ENCODE measurements around the gene TUT7. TPM values are rescaled to one million over a fixed set of nuclear protein-coding genes. Genes with fewer than 3 reads are reported as not detected.
"Not testable (repeated sequence)": the region's sequence is repeated elsewhere in the genome, so short reads cannot be mapped to it uniquely, and the experiment has no call there.

Gene TUT7
- total RNA-seq, 3 donors from 2014 or later = 30.7 to 49.1 (median 36.8) TPM

DNA sequence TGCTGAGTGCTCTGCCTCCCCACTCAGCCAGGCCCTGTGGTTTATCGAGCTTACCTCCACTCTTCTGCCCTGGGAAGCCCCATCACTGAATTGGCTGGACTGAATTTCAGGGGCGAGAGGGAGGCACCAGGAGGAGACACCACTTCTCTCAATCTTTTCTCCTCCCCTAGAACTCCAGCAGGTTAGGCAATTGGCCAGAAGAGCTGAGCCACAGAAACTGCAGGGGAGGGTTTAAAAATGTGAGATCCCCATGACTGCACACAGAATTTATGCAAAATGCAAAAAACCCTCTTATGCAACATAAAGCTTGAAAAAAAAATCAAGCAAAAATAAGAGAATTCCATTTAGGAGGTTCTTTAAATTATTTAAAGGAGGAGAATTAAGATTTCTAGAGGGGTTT, 29.9 kb downstream of the TUT7 start:
- TF ChIP-seq, protein P1, sequence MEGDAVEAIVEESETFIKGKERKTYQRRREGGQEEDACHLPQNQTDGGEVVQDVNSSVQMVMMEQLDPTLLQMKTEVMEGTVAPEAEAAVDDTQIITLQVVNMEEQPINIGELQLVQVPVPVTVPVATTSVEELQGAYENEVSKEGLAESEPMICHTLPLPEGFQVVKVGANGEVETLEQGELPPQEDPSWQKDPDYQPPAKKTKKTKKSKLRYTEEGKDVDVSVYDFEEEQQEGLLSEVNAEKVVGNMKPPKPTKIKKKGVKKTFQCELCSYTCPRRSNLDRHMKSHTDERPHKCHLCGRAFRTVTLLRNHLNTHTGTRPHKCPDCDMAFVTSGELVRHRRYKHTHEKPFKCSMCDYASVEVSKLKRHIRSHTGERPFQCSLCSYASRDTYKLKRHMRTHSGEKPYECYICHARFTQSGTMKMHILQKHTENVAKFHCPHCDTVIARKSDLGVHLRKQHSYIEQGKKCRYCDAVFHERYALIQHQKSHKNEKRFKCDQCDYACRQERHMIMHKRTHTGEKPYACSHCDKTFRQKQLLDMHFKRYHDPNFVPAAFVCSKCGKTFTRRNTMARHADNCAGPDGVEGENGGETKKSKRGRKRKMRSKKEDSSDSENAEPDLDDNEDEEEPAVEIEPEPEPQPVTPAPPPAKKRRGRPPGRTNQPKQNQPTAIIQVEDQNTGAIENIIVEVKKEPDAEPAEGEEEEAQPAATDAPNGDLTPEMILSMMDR (IDR thresholded peaks at IDR 0.05) = no peak
- peaks cover 30% of the 10 kb centered on the region for H3K36me3 ChIP-seq (ENCODE audit: low read depth)
- intact Hi-C loops (cut with DNase I, micrococcal nuclease) = no loop called here
- no peak for DNase-seq
- ATAC-seq = no peak
- H3K4me1 ChIP-seq (ENCODE audit: low read depth) = no peaks in the 10 kb centered on the region
- no peaks in the 10 kb centered on the region for H3K9me3 ChIP-seq
- no peak overlapping the region for H3K4me3 ChIP-seq

DNA sequence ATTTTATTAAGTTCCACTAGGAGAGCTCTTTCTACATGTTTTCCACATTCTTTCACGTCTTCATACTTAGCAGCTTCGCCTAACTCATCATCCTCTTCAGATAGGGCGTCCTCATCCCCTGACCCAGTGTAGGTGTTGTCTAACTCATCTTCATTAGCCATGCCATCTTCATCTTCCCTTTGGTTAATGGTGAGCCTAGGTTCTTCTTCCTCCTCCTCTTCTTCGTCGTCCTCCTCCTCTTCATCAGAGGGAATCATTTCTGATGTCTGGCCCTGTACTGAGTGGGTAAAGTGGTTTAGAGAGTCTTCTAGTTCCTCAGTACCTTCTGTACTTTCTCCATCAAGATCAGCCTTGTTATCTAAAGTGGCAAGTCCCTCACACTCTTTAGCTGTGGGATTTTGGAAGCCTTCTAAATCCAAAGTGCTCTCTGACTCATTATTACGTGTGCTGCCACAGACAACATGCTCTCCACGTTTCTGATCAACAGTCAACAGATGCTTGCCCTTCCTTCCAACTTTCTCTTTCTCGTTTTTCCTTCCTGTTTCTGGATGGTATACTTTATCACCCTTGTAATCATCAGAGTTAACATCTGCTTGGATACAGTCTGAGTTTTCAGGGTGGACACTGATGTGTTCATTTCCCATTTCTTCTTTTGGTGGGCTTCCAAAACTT, 31.1 kb downstream of the TUT7 start:
- no peaks in the 10 kb centered on the region for H3K4me1 ChIP-seq (ENCODE audit: low read depth)
- ATAC-seq = no peak
- intact Hi-C loops (cut with DNase I, micrococcal nuclease) = no loop called here
- no peak for DNase-seq
- TF ChIP-seq, protein P1 (IDR thresholded peaks at IDR 0.05) = no peak
- peaks cover 30% of the 10 kb centered on the region for H3K36me3 ChIP-seq (ENCODE audit: low read depth)
- no peaks in the 10 kb centered on the region for H3K9me3 ChIP-seq
- H3K4me3 ChIP-seq = no peak overlapping the region

- ATAC-seq (no peak), DNase-seq (no peak)
- Histone ChIP-seq H3K36me3 (ENCODE audit: low read depth) (peaks cover 30% of the 10 kb centered on the region), H3K4me1 (ENCODE audit: low read depth) (no peaks in the 10 kb centered on the region), H3K9me3 (no peaks in the 10 kb centered on the region), H3K4me3 (no peak overlapping the region)
- TF ChIP-seq, protein P1 (IDR thresholded peaks at IDR 0.05) = no peak
- intact Hi-C loops (cut with DNase I, micrococcal nuclease) = no loop called here
These were observed 32.8 kb downstream of the TUT7 start for GRCh38 chr9:86321373-86321772.

GRCh38 chr9:86318187-86318586, 36.0 kb downstream of the TUT7 start:
- ATAC-seq (no peak), DNase-seq (no peak)
- TF ChIP-seq, protein P1 (IDR thresholded peaks at IDR 0.05) = no peak
- H3K4me1 ChIP-seq (ENCODE audit: low read depth) = no peaks in the 10 kb centered on the region
- intact Hi-C loops (cut with DNase I, micrococcal nuclease) = no loop called here
- H3K4me3 ChIP-seq = no peak overlapping the region
- H3K9me3 ChIP-seq = no peaks in the 10 kb centered on the region
- H3K36me3 ChIP-seq (ENCODE audit: low read depth) = peaks cover 9% of the 10 kb centered on the region

DNA sequence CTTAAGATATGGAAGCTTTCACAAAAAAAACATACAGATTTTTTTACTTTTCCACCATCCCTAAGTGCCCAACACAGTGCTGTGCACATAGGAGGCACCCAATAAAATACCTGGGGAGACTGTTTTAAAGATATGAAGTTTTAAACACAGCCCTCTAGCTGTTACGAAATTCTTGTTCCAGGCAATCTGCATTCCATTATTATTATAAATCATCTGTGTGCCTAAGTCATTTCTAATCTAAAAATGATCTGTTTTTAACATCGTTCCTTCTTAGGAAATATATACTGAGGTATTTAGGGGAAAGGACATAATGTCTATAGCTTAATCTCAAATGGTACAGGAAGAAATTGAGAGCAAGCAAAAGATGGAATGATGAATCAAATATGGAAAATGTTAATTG, 39.1 kb downstream of the TUT7 start:
- DNase-seq (no peak), ATAC-seq (no peak)
- TF ChIP-seq, protein P1 (IDR thresholded peaks at IDR 0.05) = no peak
- Histone ChIP-seq H3K4me1 (ENCODE audit: low read depth) (no peaks in the 10 kb centered on the region), H3K9me3 (no peaks in the 10 kb centered on the region), H3K4me3 (no peak overlapping the region), H3K36me3 (ENCODE audit: low read depth) (no peaks in the 10 kb centered on the region)
- intact Hi-C loops (cut with DNase I, micrococcal nuclease) = no loop called here

DNA sequence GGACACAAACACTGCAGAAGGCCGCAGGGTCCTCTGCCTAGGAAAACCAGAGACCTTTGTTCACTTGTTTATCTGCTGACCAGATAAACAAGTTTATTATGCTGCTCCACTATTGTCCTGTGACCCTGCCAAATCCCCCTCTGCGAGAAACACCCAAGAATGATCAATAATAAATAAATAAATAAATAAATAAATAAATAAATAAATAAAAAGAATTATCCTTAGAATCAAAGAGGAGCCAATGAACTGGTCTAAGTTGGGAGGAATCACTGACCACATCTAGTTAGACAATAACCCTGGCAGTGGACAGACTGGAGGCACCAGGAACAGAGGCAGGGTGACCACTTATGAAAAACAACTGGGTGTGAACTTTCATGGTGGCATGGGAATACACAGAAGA, 41.3 kb downstream of the TUT7 start:
- H3K4me1 ChIP-seq (ENCODE audit: low read depth); intact Hi-C loops (cut with DNase I, micrococcal nuclease); H3K4me3 ChIP-seq; DNase-seq; H3K9me3 ChIP-seq; ATAC-seq; H3K36me3 ChIP-seq (ENCODE audit: low read depth): not testable (repeated sequence)
